Hepatocyte (in vitro differentiated cells): ENCODE results near the gene NSRP1.

Experiments
- CTCF ChIP-seq: fragments of 200-600 bp; sonication (generic); IDR thresholded peaks from 2 replicates; pipeline ENCODE4 v1.5.1; 2016; ENCODE audit warnings: antibody characterized with exemption, mild to moderate bottlenecking; ENCODE audit not compliant: poor library complexity
- EZH2phosphoT487 ChIP-seq: fragments of 200-600 bp; sonication (generic); IDR thresholded peaks from one replicate; pipeline ENCODE4 v1.6.1; 2018; ENCODE audit warnings: antibody characterized with exemption, mild to moderate bottlenecking, low read depth, moderate library complexity; ENCODE audit not compliant: unreplicated experiment, severe bottlenecking

GRCh38 chr17:30117675-30118081 is 1.1 kb downstream of the NSRP1 start:
- TF ChIP-seq CTCF = no peak
- TF ChIP-seq EZH2phosphoT487 = no peak
